GM23248 (cell line): ENCODE measurements around the gene ZNF628.

Experiments
- EZH2 ChIP-seq: fragments of 200-600 bp; sonication (generic); IDR thresholded peaks from 2 replicates; pipeline ENCODE4 v1.6.1; 2018; ENCODE audit warnings: antibody characterized with exemption, mild to moderate bottlenecking; ENCODE audit not compliant: insufficient read depth, poor library complexity, severe bottlenecking
- EZH2phosphoT487 ChIP-seq: fragments of 200-600 bp; sonication (generic); IDR thresholded peaks from 2 replicates; pipeline ENCODE4 v1.6.1; 2018; ENCODE audit warnings: antibody characterized with exemption, moderate library complexity, mild to moderate bottlenecking, low read depth; ENCODE audit not compliant: insufficient read depth

- TF ChIP-seq EZH2phosphoT487: no peak
- no peak for TF ChIP-seq EZH2
These were observed 1.9 kb upstream of the ZNF628 start for GRCh38 chr19:55474269-55475265.
